ENCODE measurements around the gene ZKSCAN3. TPM values are rescaled to one million over a fixed set of nuclear protein-coding genes. Genes with fewer than 3 reads are reported as not detected.
"Not testable (repeated sequence)": the region's sequence is repeated elsewhere in the genome, so short reads cannot be mapped to it uniquely, and the experiment has no call there.

ZKSCAN3 gene
- total RNA-seq, 2 donors from 2014 or later: 3.2 to 6.2 TPM

GRCh38 chr6:28336284-28337120, 13.2 kb upstream of the ZKSCAN3 start:
- intact Hi-C loops (cut with DNase I, micrococcal nuclease): no loop called here
- ATAC-seq (peak; percentile 58), DNase-seq (peak; percentile 45)

DNA sequence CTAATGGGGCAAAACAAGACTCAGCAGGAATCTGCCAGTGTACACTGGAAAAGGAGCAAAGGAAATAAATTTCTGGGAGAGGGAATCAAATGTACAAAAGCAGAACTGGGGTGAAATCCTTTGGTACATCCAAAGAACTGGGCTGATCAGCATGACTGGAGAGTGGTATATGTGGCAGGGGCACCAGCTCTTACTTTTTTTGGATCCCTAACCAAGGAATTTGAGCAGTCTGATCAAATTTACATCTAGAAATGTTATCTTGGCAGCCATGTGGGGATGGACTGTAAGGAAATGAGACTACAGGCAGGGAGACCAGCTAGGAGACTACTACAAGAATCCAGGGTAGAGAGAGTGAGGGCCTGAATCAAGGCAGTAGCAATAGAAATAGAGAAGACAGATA, 12.6 kb upstream of the ZKSCAN3 start:
- intact Hi-C loops (cut with DNase I, micrococcal nuclease): no loop called here
- DNase-seq (no peak), ATAC-seq (no peak)

DNA sequence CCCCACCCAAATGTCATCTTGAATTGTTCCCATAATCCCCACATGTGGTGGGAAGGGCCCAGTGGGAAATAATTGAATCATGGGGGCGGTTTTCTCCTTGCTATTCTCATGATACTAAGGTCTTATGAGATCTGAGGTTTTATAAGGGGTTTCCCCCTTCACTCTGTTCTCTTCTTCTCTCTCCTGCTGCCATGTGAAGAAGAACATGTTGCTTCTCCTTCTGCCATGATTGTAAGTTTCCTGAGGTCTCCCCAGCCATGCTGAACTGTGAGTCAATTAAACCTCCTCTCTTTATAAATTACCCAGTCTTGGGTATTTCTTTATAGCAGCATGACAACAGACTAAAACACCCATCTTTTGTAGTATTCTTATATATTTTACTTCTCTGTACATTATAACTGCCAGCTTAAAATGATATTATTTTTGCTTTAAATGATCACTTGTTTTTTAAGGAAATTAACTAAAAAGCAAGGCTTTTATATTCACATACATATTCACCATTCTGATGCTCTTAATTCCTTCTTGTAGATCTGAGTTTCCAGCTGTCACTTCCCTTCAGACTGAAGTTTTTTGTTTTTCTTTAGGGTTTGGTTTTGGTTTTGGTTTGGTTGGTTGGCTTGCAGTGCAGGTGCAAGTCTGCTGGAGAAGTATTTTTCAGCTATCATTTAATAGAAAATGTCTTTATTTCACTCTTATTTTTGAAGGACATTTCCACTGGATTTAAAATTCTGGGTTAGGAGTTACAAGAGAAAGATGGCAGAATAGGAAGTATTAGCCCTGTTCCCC, 9.2 kb upstream of the ZKSCAN3 start:
- DNase-seq: no peak

DNA sequence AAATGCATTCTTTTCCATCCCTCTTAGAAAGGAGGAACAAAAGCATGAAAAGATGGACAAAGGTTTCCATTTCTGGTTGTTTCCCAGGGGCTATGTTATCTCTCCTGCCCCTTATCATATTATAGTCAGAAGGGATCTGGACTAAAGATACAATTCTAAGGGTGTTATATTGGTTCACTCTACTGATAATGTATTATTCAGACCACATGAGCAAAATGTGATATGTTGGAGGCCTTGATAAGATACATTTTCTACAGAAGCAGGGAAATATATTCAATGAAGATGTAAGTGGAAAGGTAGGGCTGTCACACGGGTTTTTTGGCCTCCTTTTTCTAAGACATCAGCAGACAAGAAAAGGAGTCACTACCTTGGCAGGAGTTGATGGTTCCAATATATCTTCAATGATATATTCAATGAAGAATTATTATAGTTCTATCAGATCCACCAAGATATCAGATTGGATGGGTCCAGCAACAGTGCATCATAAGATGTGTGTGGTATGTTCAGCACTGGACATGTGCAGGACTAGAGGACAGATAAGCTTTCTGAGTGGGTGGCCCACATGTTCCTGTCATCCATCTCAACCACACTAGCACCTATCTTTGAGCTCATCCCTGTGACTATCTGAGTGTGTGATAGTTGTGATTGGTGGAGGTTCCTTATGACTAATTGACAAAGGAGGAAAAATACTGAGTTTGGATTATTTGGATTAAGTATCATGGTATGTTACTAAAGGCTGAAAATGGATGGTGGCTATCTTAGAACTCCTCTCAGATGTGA, 5.7 kb upstream of the ZKSCAN3 start:
- intact Hi-C loops (cut with DNase I, micrococcal nuclease): no loop called here
- DNase-seq (no peak), ATAC-seq (no peak)

More for the DNA sequence above, 9.2 kb upstream of the ZKSCAN3 start:
- no peak for ATAC-seq
- intact Hi-C loops (cut with DNase I, micrococcal nuclease): no loop called here

DNA sequence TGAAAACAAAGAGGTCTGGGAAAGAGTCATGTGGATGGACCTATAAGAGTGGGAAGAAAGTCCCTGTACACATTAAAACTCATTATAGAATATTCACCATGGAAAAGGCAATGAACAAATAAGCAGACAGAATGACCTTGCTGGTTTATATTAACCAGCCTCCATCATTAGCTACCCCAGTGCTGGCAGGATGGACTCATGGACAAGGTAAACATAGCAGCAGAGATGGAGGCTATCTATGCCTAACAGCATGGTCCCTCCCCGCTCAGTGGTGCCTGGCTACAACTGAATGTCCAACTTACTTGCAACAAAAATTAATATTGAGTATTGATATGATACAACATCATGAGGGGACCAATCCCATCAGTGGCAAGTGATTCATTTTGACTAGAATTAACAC, 4.5 kb upstream of the ZKSCAN3 start:
- intact Hi-C loops (cut with DNase I, micrococcal nuclease): no loop called here
- no peak for DNase-seq
- no peak for ATAC-seq

GRCh38 chr6:28347119-28347518, 2.6 kb upstream of the ZKSCAN3 start:
- intact Hi-C loops (cut with DNase I, micrococcal nuclease): no loop called here
- DNase-seq (no peak), ATAC-seq (no peak)

DNA sequence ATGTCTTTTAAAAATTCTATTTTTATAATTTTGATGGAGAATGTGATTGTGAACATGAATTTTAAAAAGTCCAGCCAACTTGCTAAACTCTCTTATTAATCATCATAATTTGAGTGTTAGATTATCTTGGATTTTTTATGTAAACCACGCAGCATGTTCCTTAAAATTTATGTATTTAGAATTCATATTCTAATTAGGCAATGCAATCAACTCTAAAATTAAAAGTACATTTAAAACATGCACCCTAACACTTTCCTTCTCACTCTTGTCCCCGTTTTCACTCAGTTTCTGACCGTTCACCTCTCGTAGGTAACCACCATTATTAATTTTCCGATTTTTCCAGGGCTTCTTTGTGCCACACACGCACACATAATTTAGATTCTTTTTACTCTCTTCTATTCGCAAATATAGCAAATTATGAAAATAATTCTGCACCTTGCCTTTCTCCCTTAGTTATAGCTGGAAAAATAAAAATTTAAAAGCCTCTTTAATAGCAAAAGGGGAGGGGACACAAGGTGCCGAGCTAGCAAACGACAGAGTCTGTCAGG, 329 bp upstream of the ZKSCAN3 start:
- ATAC-seq: no peak
- DNase-seq: no peak

DNA sequence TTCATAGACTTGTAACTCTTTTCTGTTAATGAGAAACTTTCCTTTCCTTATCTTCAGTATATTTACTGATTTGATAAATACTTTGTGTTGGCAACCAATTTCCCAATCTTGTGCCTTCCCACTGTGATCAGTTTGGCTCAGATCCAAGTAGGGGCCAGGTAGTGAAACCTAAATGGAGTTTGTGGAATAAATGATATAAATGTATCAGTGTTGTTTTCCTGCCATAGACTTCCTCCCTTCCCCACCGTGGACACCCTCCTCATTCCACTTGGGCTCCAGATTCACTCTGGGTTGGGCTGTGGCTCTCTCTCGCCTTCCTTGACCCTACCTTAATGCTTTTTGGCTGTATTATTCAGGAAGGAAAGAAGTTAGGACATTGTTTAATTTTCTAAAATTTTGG, 1.3 kb downstream of the ZKSCAN3 start:
- DNase-seq (no peak), ATAC-seq (no peak)
- intact Hi-C loops (cut with DNase I, micrococcal nuclease): loop anchor here in 1 of 2 donors (10.0 kb wide), 1 partner anchor 86 kb away; the partner anchor contains the start of gene ZSCAN26

More for the DNA sequence above, 329 bp upstream of the ZKSCAN3 start:
- intact Hi-C loops (cut with DNase I, micrococcal nuclease): no loop called here

DNA sequence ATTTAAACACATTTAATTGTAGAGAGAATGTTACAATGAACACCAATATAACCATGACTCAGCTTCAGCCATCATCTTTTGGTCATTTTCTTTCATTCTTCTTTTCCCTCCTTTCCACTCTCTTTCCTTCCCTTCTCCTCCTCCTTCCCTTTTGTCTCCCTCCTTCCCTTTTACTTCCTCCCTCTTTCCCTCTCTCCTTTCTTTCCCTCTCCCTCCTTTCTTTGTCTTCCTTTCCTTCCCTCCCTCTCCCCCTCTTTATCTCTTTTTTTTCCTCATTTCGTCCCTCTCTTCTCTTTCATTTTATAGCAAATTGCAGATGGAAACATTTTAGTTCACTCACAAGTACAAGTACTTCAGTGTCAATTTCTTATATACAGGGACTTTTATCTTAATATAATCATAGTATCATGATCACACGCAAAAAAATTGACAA, 1.8 kb downstream of the ZKSCAN3 start:
- DNase-seq (no peak), ATAC-seq (no peak)
- intact Hi-C loops (cut with DNase I, micrococcal nuclease): loop anchor here in 1 of 2 donors (10.0 kb wide), 1 partner anchor 87 kb away; the partner anchor contains the start of gene ZSCAN26

GRCh38 chr6:28353356-28353755, 3.6 kb downstream of the ZKSCAN3 start:
- ATAC-seq (no peak), DNase-seq (no peak)

GRCh38 chr6:28353981-28354676, 4.4 kb downstream of the ZKSCAN3 start:
- intact Hi-C loops (cut with DNase I, micrococcal nuclease): loop anchor here in 1 of 2 donors (10.0 kb wide), 1 partner anchor 89 kb away; the partner anchor contains the start of gene ZSCAN26
- DNase-seq: peak; percentile 51 to 80
- peak; percentile 38 for ATAC-seq

More at GRCh38 chr6:28353356-28353755, 3.6 kb downstream of the ZKSCAN3 start:
- intact Hi-C loops (cut with DNase I, micrococcal nuclease): loop anchor here in 1 of 2 donors (10.0 kb wide), 1 partner anchor 89 kb away; the partner anchor contains the start of gene ZSCAN26

DNA sequence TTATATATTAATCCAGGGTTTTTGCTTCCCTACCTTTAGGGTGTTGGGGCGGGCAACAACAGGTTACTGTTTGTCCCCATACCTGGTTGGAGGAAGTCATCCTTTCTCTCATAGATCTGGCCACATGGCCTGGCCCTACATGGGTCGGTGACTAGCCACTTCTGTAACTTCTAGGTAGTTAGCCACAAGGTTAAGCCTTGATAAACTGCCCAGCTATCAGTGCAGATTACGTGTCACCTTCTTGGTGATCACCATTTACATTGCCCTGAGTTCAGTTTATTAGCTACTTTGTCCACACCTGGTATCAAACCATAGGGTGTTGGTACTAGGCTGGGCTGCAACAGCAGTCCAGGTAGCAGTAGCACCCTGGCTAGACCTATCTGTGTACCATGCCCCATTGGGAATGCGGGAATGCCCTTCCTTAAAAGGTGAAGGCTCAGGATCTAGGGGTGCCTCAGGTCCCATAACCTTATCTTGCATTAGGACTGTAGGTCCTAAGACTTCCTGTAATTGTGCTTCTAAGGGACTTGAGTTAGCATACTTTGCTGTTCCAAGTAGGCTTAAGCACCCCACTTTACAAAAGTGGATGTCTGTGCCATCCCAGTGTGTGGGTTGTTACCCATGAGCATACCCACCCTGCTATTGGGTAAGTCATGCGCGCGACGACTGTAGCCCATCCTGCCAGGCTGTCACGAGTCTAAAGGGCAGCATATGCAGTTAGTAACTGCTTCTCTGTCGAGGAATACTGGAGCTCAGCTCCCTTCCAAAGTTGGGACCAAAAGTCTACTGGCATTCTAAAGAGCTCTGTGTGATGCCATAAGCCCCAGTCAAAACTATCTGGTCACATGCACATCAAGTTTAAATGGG, 5.2 kb downstream of the ZKSCAN3 start:
- intact Hi-C loops (cut with DNase I, micrococcal nuclease): loop anchor here in 1 of 2 donors (10.0 kb wide), 1 partner anchor 90 kb away; the partner anchor contains the start of gene ZSCAN26
- no peak for DNase-seq
- ATAC-seq: no peak

DNA sequence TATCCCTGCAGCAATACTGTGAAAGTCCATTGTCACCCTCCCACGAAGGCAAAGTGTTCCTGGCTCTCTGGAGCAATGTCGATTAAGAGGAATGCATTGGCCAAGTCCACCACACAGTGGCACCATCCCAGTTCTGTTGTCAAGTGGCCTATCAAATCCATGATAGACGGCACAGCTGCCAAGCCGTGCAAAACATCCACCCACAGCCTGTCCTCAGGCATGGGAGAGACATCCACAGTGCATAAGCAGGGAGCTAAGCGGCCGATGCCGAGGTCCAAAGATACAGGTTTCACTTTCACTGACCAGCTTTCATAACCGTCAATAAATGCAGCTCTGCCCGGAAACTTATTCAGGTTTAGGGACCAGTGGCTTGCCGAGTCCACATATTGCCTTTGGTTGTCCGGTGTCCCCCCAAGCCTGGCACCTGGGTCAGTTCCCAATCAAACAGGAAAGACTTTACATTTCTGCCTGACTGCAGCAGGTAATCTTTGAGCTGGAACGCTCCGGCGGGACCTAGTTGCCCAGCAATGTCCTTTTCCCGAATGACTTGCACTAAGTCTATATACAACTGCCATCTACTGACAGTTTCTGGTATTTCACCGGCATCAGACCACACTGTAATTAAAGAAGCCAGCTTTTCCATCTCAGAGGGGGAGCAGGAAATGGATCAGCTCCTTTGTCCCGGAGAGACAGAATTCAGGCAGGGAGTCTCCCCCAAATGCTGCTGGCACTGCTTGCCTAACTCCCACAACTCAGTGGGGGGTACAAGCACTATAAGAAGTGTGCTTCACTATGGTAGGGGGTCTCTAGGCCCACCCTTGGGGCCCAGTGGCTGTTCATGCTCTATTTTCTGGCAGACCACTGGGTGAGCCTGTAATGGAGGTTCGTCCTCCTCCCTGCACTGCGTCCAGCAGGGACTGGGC, 6.3 kb downstream of the ZKSCAN3 start:
- intact Hi-C loops (cut with DNase I, micrococcal nuclease): loop anchor here in 1 of 2 donors (10.0 kb wide), 1 partner anchor 91 kb away; the partner anchor contains the start of gene ZSCAN26
- peak; percentile 85 for ATAC-seq
- DNase-seq: peak; percentile 78 to 82

DNA sequence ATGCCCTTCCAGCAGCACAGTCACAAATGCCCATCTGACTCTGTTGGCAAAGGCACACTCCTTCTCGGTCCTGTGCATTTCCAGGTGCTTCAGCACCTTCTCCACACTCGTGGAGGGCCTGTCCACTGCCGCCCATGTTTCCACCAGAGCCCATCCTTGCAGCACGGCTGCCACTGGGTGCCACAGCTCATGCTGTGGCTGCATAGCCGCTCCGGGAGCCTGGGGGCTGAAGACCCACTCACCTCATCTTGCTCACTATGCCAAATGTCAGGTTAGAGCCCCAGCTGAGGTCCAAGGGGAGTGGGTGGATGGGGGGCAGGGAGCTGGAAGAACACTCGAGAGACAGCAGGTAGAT, 6.9 kb downstream of the ZKSCAN3 start:
- DNase-seq (no peak), ATAC-seq (no peak)
- intact Hi-C loops (cut with DNase I, micrococcal nuclease): loop anchor here in 1 of 2 donors (10.0 kb wide), 1 partner anchor 92 kb away; the partner anchor contains the start of gene ZSCAN26

GRCh38 chr6:28357036-28357435, 7.3 kb downstream of the ZKSCAN3 start:
- ATAC-seq (no peak), DNase-seq (no peak)
- intact Hi-C loops (cut with DNase I, micrococcal nuclease): loop anchor here in 1 of 2 donors (10.0 kb wide), 1 partner anchor 92 kb away; the partner anchor contains the start of gene ZSCAN26

DNA sequence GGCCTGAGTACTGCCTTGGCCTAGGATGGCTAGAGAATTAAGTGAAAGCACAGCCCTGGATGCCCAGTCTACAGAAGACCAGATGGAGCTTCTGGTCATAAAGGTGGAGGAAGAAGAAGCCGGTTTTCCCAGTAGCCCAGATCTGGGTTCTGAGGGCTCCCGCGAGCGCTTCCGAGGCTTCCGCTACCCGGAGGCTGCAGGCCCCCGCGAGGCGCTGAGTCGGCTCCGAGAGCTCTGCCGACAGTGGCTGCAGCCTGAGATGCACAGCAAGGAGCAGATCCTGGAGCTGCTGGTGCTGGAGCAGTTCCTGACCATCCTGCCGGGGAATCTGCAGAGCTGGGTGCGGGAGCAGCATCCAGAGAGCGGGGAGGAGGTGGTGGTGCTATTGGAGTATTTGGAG, 9.8 kb downstream of the ZKSCAN3 start:
- not testable (repeated sequence) for ATAC-seq, DNase-seq
- intact Hi-C loops (cut with DNase I, micrococcal nuclease): loop anchor here in 1 of 2 donors (10.0 kb wide), 1 partner anchor 95 kb away; the partner anchor contains the start of gene ZSCAN26
